Mesendoderm (in vitro differentiated cells): Measurements from ENCODE around the gene ANTXR1.

Experiments
- DNase-seq: peaks from one replicate; pipeline ENCODE4 v3.0.0; 2013
- H2AK5ac ChIP-seq: 2 replicates; pipeline ENCODE4 v1.6.1; 2013; ENCODE audit warnings: low read length, inconsistent platforms
- H2BK120ac ChIP-seq: 2 replicates; pipeline ENCODE4 v1.6.1; 2013; ENCODE audit warnings: low read depth, mild to moderate bottlenecking, low read length, moderate library complexity, mixed read lengths
- H2BK15ac ChIP-seq: replicated peaks from 2 replicates; pipeline ENCODE4 v1.6.1; 2013; ENCODE audit warnings: low read depth, mild to moderate bottlenecking, moderate library complexity
- H2BK5ac ChIP-seq: 2 replicates; pipeline ENCODE4 v1.6.1; 2013; ENCODE audit warnings: low read length, inconsistent platforms
- H3K18ac ChIP-seq: 2 replicates; pipeline ENCODE4 v1.6.1; 2013; ENCODE audit warnings: mild to moderate bottlenecking, low read length, mixed read lengths
- H3K23ac ChIP-seq: one replicate; pipeline ENCODE4 v1.6.1; 2013; ENCODE audit warnings: low read length
- H3K27ac ChIP-seq: 2 replicates; pipeline ENCODE4 v1.5.1; 2013; ENCODE audit warnings: low read depth, mild to moderate bottlenecking, inconsistent platforms, low read length, moderate library complexity
- H3K27me3 ChIP-seq: 2 replicates; pipeline ENCODE4 v1.6.1; 2013; ENCODE audit warnings: low read length, control low read depth, mild to moderate bottlenecking, inconsistent platforms; ENCODE audit not compliant: insufficient read depth, poor library complexity
- H3K36me3 ChIP-seq: 2 replicates; pipeline ENCODE4 v1.6.1; 2013; ENCODE audit warnings: low read length, inconsistent platforms; ENCODE audit not compliant: control insufficient read depth, insufficient read depth
- H3K4ac ChIP-seq: one replicate; pipeline ENCODE4 v1.6.1; 2013; ENCODE audit warnings: low read depth, mild to moderate bottlenecking, low read length, moderate library complexity
- H3K4me1 ChIP-seq: 2 replicates; pipeline ENCODE4 v1.6.1; 2013; ENCODE audit warnings: low read depth, low read length, inconsistent platforms; ENCODE audit not compliant: control insufficient read depth
- H3K4me2 ChIP-seq: 2 replicates; pipeline ENCODE4 v1.6.1; 2013; ENCODE audit warnings: low read length
- H3K4me3 ChIP-seq: 2 replicates; pipeline ENCODE4 v1.5.1; 2013; ENCODE audit warnings: mild to moderate bottlenecking, low read length
- H3K56ac ChIP-seq: one replicate; pipeline ENCODE4 v1.6.1; 2013; ENCODE audit warnings: low read length
- H3K79me1 ChIP-seq: 2 replicates; pipeline ENCODE4 v1.6.1; 2013; ENCODE audit warnings: low read length, inconsistent platforms
- H3K79me2 ChIP-seq: 2 replicates; pipeline ENCODE4 v1.6.1; 2013; ENCODE audit warnings: mild to moderate bottlenecking, low read length; ENCODE audit not compliant: control insufficient read depth, insufficient read depth
- H3K9ac ChIP-seq: 2 replicates; pipeline ENCODE4 v1.6.1; 2013; ENCODE audit warnings: low read length, inconsistent platforms
- H4K5ac ChIP-seq: one replicate; pipeline ENCODE4 v1.6.1; 2013; ENCODE audit warnings: low read length
- H4K8ac ChIP-seq: one replicate; pipeline ENCODE4 v1.6.1; 2013; ENCODE audit warnings: low read depth, mild to moderate bottlenecking, control low read depth, low read length, moderate library complexity
- WGBS: extraction: QIAGEN DNeasy Blood & Tissue Kit; methylation state at CpG from one replicate; pipeline ENCODE4 v1.1.7; 2013; ENCODE audit warnings: low lambda C conversion rate, missing lambda C conversion rate; ENCODE audit not compliant: insufficient coverage; ENCODE audit errors: extremely low coverage; 5-methylcytosine and 5-hydroxymethylcytosine counted together

ANTXR1 gene

DNA sequence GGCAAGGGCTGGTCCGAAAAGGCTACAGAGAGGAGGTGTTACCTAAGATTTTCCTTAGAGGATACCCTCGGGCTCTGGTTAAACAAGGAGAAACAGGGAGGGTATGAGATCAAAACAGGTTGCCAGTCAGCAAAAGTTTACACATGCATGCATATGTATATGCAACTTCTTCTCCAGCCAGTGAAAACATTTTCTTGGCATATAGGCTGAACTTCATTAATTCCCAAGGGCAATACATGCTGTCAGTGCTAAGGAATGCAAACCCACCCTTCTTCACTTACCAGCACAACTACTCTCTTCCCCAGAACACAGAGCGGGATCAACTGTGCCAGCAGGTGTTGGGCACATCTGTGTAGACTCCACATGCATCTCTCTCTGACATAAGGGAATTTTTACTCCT is 198.1 kb downstream of the ANTXR1 start:
- WGBS = no CpG with 5 or more reads among the region's 3 CpGs
- H2BK120ac ChIP-seq = no peak overlapping the region

DNA sequence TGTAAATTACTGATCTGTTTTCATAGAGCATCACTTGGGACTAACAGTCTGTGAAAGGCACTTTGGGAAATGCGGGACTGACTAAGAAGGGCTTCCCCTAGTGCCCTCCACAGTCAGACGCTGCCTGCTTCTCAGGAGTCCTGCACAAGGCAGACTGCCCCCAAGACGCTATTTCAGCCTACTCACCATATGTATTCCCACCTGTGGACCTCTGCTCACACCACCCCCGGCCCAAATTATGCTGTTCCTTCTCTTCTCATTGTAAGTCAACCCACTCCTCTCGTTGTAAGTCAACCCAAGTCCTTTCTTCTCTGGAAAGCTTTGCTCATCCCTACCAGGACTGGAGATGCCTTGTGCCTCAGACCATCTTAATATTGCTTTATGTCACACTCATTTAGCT is 198.7 kb downstream of the ANTXR1 start:
- no peaks in the 10 kb centered on the region for H3K36me3 ChIP-seq
- no peaks in the 10 kb centered on the region for H3K79me2 ChIP-seq
- no peak overlapping the region for H4K8ac ChIP-seq
- H3K27ac ChIP-seq = no peak overlapping the region
- H2AK5ac ChIP-seq = no peak overlapping the region
- no peak for DNase-seq
- H3K23ac ChIP-seq = no peak overlapping the region
- H3K18ac ChIP-seq = no peak overlapping the region
- no peak overlapping the region for H2BK15ac ChIP-seq
- H3K56ac ChIP-seq = no peak overlapping the region
- H3K9ac ChIP-seq = no peak overlapping the region
- no peak overlapping the region for H3K4me2 ChIP-seq
- no CpG with 5 or more reads among the region's 5 CpGs for WGBS
- H3K4ac ChIP-seq = no peak overlapping the region
- no peak overlapping the region for H3K4me3 ChIP-seq
- H4K5ac ChIP-seq = no peak overlapping the region
- H3K27me3 ChIP-seq = no peaks in the 10 kb centered on the region
- H2BK120ac ChIP-seq = no peak overlapping the region
- H3K79me1 ChIP-seq = no peaks in the 10 kb centered on the region
- no peak overlapping the region for H2BK5ac ChIP-seq
- H3K4me1 ChIP-seq = peaks cover 5% of the 10 kb centered on the region

More for the DNA sequence above, 198.1 kb downstream of the ANTXR1 start:
- Histone ChIP-seq H4K5ac (no peak overlapping the region), H3K79me1 (no peaks in the 10 kb centered on the region), H3K4me3 (no peak overlapping the region), H3K36me3 (no peaks in the 10 kb centered on the region), H3K4ac (no peak overlapping the region), H3K27ac (no peak overlapping the region), H2AK5ac (no peak overlapping the region), H4K8ac (no peak overlapping the region), H3K56ac (no peak overlapping the region), H3K23ac (no peak overlapping the region), H2BK15ac (no peak overlapping the region), H3K9ac (no peak overlapping the region), H3K4me1 (peaks cover 5% of the 10 kb centered on the region), H3K18ac (no peak overlapping the region), H3K27me3 (no peaks in the 10 kb centered on the region), H3K79me2 (no peaks in the 10 kb centered on the region), H2BK5ac (no peak overlapping the region), H3K4me2 (no peak overlapping the region)
- DNase-seq = no peak

DNA sequence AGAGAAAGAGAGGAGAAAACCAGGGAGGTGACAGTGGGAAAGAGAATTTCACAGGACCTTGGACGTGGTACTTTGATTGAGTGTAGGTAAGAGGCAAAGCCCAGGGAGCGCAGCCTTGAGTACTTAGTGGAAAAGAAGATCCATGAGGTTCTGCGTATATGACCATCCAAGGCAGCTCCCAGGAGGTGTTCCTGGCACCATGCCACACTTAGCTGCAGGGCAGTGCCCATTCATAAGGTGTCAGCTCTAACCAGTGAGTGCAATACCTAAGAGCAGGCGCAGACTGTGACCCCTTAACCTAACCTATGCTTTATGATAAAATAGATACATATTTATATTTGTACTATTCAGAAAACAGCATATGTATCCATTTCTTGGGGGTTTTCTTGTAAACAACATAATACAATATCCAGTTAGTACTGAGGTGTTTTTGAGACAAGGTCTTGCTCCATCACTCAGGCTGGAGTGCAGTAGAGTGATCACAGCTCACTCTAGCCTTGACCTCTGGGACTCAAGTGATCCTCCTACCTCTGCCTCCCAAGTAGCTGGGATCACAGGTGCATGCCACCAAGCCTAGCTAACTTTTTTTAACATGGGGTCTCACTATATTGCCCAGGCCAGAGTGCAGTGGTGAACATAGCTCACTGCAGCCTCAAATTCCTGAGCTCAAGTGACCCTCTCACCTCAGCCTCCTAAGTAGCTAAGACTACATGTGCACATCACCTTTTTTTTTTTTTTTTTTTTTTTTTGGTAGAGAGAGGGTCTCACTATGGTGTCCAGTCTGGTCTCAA is 199.5 kb downstream of the ANTXR1 start:
- Histone ChIP-seq H3K79me1 (no peaks in the 10 kb centered on the region), H3K27me3 (no peaks in the 10 kb centered on the region), H3K79me2 (no peaks in the 10 kb centered on the region), H3K4me1 (peaks cover 5% of the 10 kb centered on the region), H4K8ac (no peak overlapping the region), H3K27ac (no peak overlapping the region), H2BK15ac (no peak overlapping the region), H3K4me3 (no peak overlapping the region), H3K23ac (no peak overlapping the region), H4K5ac (no peak overlapping the region), H3K4ac (no peak overlapping the region), H3K9ac (no peak overlapping the region), H3K36me3 (no peaks in the 10 kb centered on the region), H2AK5ac (no peak overlapping the region), H3K18ac (no peak overlapping the region), H2BK5ac (no peak overlapping the region), H3K56ac (no peak overlapping the region), H3K4me2 (no peak overlapping the region), H2BK120ac (no peak overlapping the region)
- no peak for DNase-seq
- no CpG with 5 or more reads among the region's 4 CpGs for WGBS

DNA sequence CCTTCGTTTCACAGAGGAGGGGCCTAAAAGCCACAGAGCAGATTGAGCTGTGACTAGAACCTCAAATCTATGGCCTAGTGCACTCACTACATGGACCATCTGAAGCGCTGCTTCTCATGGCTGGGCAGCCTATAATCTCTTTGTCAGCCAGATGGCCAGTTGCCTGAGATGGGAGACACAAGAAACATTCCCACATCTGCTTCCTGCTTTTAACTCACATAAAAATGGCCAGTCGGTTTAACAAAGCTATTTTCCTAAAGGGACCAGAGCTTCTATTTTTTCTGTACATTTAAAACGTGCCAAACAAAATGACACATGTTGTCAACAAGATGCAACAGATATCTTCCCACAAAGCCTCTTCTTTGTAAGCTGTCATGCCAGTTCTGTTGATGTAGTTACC is 200.2 kb downstream of the ANTXR1 start:
- H3K27ac ChIP-seq = no peak overlapping the region
- H2AK5ac ChIP-seq = no peak overlapping the region
- H3K4me3 ChIP-seq = no peak overlapping the region
- DNase-seq = no peak
- H3K18ac ChIP-seq = no peak overlapping the region
- no peak overlapping the region for H4K8ac ChIP-seq
- H3K27me3 ChIP-seq = no peaks in the 10 kb centered on the region
- H3K23ac ChIP-seq = no peak overlapping the region
- WGBS = no CpG with 5 or more reads among the region's 4 CpGs
- no peak overlapping the region for H2BK120ac ChIP-seq
- peaks cover 5% of the 10 kb centered on the region for H3K4me1 ChIP-seq
- H2BK5ac ChIP-seq = no peak overlapping the region
- H4K5ac ChIP-seq = no peak overlapping the region
- no peaks in the 10 kb centered on the region for H3K79me2 ChIP-seq
- H3K79me1 ChIP-seq = no peaks in the 10 kb centered on the region
- no peak overlapping the region for H3K4me2 ChIP-seq
- no peak overlapping the region for H3K9ac ChIP-seq
- no peaks in the 10 kb centered on the region for H3K36me3 ChIP-seq
- no peak overlapping the region for H3K4ac ChIP-seq
- H3K56ac ChIP-seq = no peak overlapping the region
- H2BK15ac ChIP-seq = no peak overlapping the region

DNA sequence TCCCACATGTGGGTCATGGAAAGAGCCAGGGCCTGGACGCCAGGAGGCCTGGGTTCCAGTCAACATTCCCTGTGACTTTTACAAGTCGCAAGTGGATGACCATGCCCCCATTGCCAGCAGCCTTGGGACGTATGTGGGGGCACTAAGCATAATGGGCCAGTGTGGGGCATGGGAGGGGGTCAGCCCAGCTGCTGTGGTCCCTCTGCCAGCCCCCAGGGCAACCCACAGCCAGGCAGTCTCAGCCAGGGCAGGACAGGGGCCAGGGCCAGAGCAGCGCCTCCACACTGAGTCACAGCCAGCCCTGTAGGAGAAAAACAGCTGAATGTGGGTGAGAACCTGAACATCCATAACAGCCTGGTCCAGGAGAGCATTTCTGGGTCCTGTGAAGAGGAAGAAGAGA is 200.8 kb downstream of the ANTXR1 start:
- Histone ChIP-seq H3K4ac (no peak overlapping the region), H3K27ac (no peak overlapping the region), H3K18ac (no peak overlapping the region), H3K4me3 (no peak overlapping the region), H3K36me3 (no peaks in the 10 kb centered on the region), H2BK5ac (no peak overlapping the region), H4K8ac (no peak overlapping the region), H2BK120ac (no peak overlapping the region), H2AK5ac (no peak overlapping the region), H3K9ac (no peak overlapping the region), H3K56ac (no peak overlapping the region), H3K27me3 (no peaks in the 10 kb centered on the region), H3K4me2 (no peak overlapping the region), H3K79me2 (no peaks in the 10 kb centered on the region), H3K23ac (no peak overlapping the region), H4K5ac (no peak overlapping the region), H3K79me1 (no peaks in the 10 kb centered on the region), H3K4me1 (peaks cover 5% of the 10 kb centered on the region), H2BK15ac (no peak overlapping the region)
- no CpG with 5 or more reads among the region's 4 CpGs for whole genome bisulfite sequencing
- no peak for DNase-seq

DNA sequence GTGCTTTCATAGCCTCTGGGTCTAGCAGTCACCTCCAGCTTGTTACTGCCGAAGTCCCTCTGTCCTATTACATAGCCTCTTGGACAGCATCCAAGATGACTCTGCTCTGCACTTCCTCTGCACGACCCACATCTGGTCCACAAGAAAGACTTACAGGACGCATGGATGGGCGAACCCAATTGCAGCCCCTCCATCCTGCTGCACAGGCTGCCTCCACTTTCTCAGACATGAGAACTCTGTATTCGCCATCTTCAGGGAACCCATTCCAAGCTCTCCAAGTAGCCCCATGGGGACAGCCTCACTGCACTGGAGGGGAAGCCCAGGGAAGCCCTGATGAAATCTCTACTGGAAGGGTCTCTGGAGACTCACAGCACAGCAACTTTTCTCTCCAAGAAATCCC is 201.9 kb downstream of the ANTXR1 start:
- WGBS = no CpG with 5 or more reads among the region's 5 CpGs
- DNase-seq = no peak
- no peak overlapping the region for H3K27ac ChIP-seq

More for the DNA sequence above, 201.9 kb downstream of the ANTXR1 start:
- H3K18ac ChIP-seq = no peak overlapping the region
- H2BK15ac ChIP-seq = no peak overlapping the region
- no peak overlapping the region for H3K4me2 ChIP-seq
- no peak overlapping the region for H3K4ac ChIP-seq
- no peak overlapping the region for H2BK5ac ChIP-seq
- no peak overlapping the region for H4K8ac ChIP-seq
- no peaks in the 10 kb centered on the region for H3K36me3 ChIP-seq
- no peak overlapping the region for H2BK120ac ChIP-seq
- H3K23ac ChIP-seq = no peak overlapping the region
- H3K27me3 ChIP-seq = no peaks in the 10 kb centered on the region
- no peak overlapping the region for H3K56ac ChIP-seq
- H3K79me2 ChIP-seq = no peaks in the 10 kb centered on the region
- no peak overlapping the region for H3K9ac ChIP-seq
- no peak overlapping the region for H2AK5ac ChIP-seq
- peaks cover 1% of the 10 kb centered on the region for H3K4me1 ChIP-seq
- no peaks in the 10 kb centered on the region for H3K79me1 ChIP-seq
- H3K4me3 ChIP-seq = no peak overlapping the region
- no peak overlapping the region for H4K5ac ChIP-seq
